Measurements from ENCODE around the gene MTAP.
A peak's percentile ranks its signal among the peaks of the same experiment; 100 is the strongest.

The MTAP gene

GRCh38 chr9:21889673-21890072 lies 87.2 kb downstream of the MTAP start:
- no peak for TF ChIP-seq GATA3 (IDR thresholded peaks at IDR 0.05; ENCODE audit: low read depth, low read length)
- TF ChIP-seq GATA2 (IDR thresholded peaks at IDR 0.05; ENCODE audit: low read depth, low read length), result no peak

DNA sequence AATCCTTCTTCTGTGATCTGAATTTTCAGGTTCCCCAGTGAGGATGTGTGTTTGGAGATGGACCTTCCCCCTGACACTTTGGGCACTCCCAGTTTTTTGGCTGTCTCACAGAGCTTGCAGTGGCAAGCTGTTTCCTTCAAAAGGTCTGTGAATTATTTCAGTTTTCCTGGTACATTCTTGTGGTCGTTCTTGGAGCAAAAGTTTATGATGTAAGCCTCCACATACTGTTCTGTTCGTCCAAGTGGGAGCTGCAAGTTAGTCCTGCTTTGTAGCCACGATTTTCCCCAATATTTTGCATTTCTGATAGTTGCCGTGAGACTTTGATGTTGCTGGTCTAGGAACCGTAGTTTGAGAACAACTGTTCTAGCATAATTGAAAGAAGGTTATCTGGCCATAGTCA lies 88.3 kb downstream of the MTAP start:
- TF ChIP-seq GATA2 (IDR thresholded peaks at IDR 0.05; ENCODE audit: low read depth, low read length) (no peak), GATA3 (IDR thresholded peaks at IDR 0.05; ENCODE audit: low read depth, low read length) (no peak)

GRCh38 chr9:21901546-21901945 lies 99.1 kb downstream of the MTAP start:
- TF ChIP-seq GATA2 (IDR thresholded peaks at IDR 0.05; ENCODE audit: low read depth, low read length) (no peak), GATA3 (IDR thresholded peaks at IDR 0.05; ENCODE audit: low read depth, low read length) (no peak)

DNA sequence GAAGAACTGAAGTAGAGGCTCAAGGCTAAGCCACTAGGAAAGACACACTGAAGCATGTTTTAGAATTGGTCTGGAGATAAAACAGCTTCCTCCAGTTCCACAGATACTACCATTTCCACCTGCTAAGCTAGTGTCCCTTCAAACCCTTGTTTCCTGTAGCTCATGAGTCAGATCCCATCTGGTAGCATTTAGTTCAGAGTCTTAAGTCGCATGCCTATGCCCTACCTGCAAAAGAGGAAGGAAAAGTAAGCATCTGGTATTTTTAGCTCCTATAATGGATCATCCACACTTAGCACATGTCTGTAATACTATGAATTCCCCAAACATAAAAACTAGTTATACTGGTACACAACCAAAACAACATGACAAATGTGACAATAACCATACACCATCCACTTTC lies 99.7 kb downstream of the MTAP start:
- TF ChIP-seq GATA3 (IDR thresholded peaks at IDR 0.05; ENCODE audit: low read depth, low read length), result no peak
- no peak for TF ChIP-seq GATA2 (IDR thresholded peaks at IDR 0.05; ENCODE audit: low read depth, low read length)

DNA sequence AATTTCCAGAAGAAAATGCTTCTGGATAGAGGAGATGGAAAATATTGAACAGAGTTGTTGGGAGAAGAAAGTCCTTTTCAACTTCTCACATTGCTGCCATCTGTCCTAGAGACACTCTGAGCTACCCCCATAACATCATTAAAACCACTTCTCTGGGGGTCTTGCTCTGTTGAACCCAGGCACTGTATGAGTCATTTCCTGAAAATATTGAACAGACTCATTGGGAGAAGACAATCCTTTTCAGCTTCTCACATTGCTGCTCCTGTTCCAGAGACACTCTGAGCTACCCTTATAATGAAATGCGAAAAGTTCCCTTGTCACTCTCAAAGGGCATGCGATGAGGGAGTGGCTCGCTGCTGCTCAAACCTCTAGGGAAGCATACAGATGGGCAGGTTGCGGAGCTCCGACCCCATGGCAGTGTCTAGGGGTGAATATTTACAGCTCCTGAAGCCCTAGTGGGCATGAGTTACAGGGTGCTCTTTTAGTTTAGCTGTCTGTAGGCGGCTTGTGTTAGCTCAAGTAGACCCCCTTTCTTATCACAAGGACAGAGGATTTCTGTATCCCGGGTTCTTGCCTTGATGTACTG lies 101.0 kb downstream of the MTAP start:
- no peak for TF ChIP-seq GATA2 (IDR thresholded peaks at IDR 0.05; ENCODE audit: low read depth, low read length)
- TF ChIP-seq GATA3 (IDR thresholded peaks at IDR 0.05; ENCODE audit: low read depth, low read length), result no peak

GRCh38 chr9:21904371-21904770 lies 101.9 kb downstream of the MTAP start:
- TF ChIP-seq GATA2 (IDR thresholded peaks at IDR 0.05; ENCODE audit: low read depth, low read length), result no peak
- TF ChIP-seq GATA3 (IDR thresholded peaks at IDR 0.05; ENCODE audit: low read depth, low read length), result no peak

- TF ChIP-seq GATA3 (IDR thresholded peaks at IDR 0.05; ENCODE audit: low read depth, low read length), result no peak
- no peak for TF ChIP-seq GATA2 (IDR thresholded peaks at IDR 0.05; ENCODE audit: low read depth, low read length)
Observed at GRCh38 chr9:21904776-21905175, 102.3 kb downstream of the MTAP start.

DNA sequence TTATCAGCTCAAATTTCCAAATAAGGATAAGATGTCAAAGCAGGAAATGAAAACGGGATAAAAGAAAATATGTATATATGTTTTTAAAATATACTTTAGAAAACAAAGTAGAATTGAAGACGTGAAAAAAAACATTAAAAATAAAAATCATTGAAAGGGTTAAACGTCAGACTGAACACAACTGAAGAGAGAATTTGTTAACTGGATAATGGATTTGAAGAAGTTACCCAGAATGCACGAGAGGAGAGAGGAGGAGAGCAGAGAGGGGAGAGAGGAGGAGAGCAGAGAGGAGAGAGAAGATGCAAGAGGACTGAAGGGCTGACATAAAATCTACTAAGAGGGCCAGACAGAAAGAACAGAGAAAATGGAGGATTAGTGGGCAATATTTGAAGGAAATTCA lies 103.8 kb downstream of the MTAP start:
- TF ChIP-seq GATA2 (IDR thresholded peaks at IDR 0.05; ENCODE audit: low read depth, low read length), result no peak
- TF ChIP-seq GATA3 (IDR thresholded peaks at IDR 0.05; ENCODE audit: low read depth, low read length), result no peak

- no peak for TF ChIP-seq GATA2 (IDR thresholded peaks at IDR 0.05; ENCODE audit: low read depth, low read length)
- no peak for TF ChIP-seq GATA3 (IDR thresholded peaks at IDR 0.05; ENCODE audit: low read depth, low read length)
Observed at GRCh38 chr9:21906881-21907280, 104.4 kb downstream of the MTAP start.

- TF ChIP-seq GATA2 (IDR thresholded peaks at IDR 0.05; ENCODE audit: low read depth, low read length), result no peak
- no peak for TF ChIP-seq GATA3 (IDR thresholded peaks at IDR 0.05; ENCODE audit: low read depth, low read length)
Observed at GRCh38 chr9:21919377-21920362, 117.2 kb downstream of the MTAP start.

- TF ChIP-seq GATA2 (IDR thresholded peaks at IDR 0.05; ENCODE audit: low read depth, low read length) (peak; percentile 56), GATA3 (IDR thresholded peaks at IDR 0.05; ENCODE audit: low read depth, low read length) (no peak)
Observed at GRCh38 chr9:21923694-21924093, 121.3 kb downstream of the MTAP start.

DNA sequence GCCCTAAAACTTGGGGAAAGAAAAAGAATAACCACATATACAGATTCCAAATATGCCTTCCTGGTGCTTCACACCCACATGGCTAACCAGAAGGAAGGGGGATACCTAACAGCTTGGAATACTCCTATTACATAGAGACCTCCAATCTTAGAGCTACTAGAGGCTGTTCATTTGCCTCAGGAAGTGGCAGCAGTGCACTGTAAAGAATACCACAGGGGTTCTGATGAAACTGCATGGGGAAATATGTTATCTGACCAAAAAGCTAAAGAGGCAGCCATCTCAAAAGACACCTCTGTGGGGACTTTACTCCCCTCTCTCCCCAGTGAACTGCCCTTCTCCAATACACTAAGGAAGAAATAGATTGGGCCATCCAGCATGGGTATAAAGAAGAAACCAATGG lies 125.3 kb downstream of the MTAP start:
- TF ChIP-seq GATA2 (IDR thresholded peaks at IDR 0.05; ENCODE audit: low read depth, low read length) (no peak), GATA3 (IDR thresholded peaks at IDR 0.05; ENCODE audit: low read depth, low read length) (no peak)

GRCh38 chr9:21931428-21931827 lies 129.0 kb downstream of the MTAP start:
- TF ChIP-seq GATA2 (IDR thresholded peaks at IDR 0.05; ENCODE audit: low read depth, low read length) (no peak), GATA3 (IDR thresholded peaks at IDR 0.05; ENCODE audit: low read depth, low read length) (no peak)

- TF ChIP-seq GATA2 (IDR thresholded peaks at IDR 0.05; ENCODE audit: low read depth, low read length), result no peak
- TF ChIP-seq GATA3 (IDR thresholded peaks at IDR 0.05; ENCODE audit: low read depth, low read length), result no peak
Observed at GRCh38 chr9:21933281-21933680, 130.8 kb downstream of the MTAP start.

DNA sequence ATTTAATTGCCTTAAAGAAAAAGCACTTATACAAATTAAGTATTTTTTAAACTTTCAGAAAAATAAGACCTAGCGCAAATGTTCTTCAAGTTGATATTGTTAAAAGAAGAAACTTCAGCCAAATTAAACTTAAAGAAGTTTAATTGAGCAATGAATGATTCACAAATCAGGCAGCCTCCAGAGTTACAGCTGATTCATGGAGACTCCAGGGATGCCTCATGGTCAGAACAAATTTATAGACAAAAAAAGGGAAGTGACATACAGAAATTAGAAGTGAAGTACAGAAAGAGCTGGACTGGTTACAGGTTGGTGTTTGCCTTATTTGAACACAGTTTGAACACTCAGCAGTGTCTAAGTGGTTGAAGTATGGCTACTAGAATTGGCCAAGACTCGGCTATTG lies 131.4 kb downstream of the MTAP start:
- no peak for TF ChIP-seq GATA2 (IDR thresholded peaks at IDR 0.05; ENCODE audit: low read depth, low read length)
- TF ChIP-seq GATA3 (IDR thresholded peaks at IDR 0.05; ENCODE audit: low read depth, low read length), result no peak

Measured in SH-SY5Y (cell line).